Hematopoietic multipotent progenitor cell (in vitro differentiated cells): ENCODE results near the gene KLHL29. TPM values are rescaled to one million over a fixed set of nuclear protein-coding genes. Genes with fewer than 3 reads are reported as not detected.

ENCODE experiments used
- DNase-seq, 3 donors: peaks; one replicate each; pipeline ENCODE4 v3.0.0-alpha.2; 2011 to 2015; ENCODE audit warnings: low read depth in 2 of 3, low spot score in 2 of 3
- total RNA-seq: library from RNA; depleted of rRNA; stranded (reverse); fragments of >200 nt; gene quantifications from one replicate; pipeline ENCODE4 v1.2.3, GENCODE V29; 2012

KLHL29 gene
- total RNA-seq, 1 donor, result under 0.01 TPM

GRCh38 chr2:23543302-23543701 is 158.3 kb downstream of the KLHL29 start:
- no peak for DNase-seq

GRCh38 chr2:23543728-23544127 is 158.7 kb downstream of the KLHL29 start:
- no peak for DNase-seq

- DNase-seq, result no peak
Observed at GRCh38 chr2:23544589-23545295, 159.8 kb downstream of the KLHL29 start.

GRCh38 chr2:23545396-23545795 is 160.4 kb downstream of the KLHL29 start:
- peak in 2 of 3 donors; percentile 29 to 43 for DNase-seq

GRCh38 chr2:23545811-23546210 is 160.8 kb downstream of the KLHL29 start:
- no peak for DNase-seq

GRCh38 chr2:23546913-23547312 is 161.9 kb downstream of the KLHL29 start:
- no peak for DNase-seq

GRCh38 chr2:23547725-23548124 is 162.7 kb downstream of the KLHL29 start:
- DNase-seq, result no peak

GRCh38 chr2:23548143-23548769 is 163.3 kb downstream of the KLHL29 start:
- DNase-seq, result no peak

- no peak for DNase-seq
Observed at GRCh38 chr2:23549051-23549450, 164.1 kb downstream of the KLHL29 start.

- DNase-seq, result peak in 1 of 3 donors; percentile 7
Observed at GRCh38 chr2:23549821-23550530, 165.0 kb downstream of the KLHL29 start.

- DNase-seq, result no peak
Observed at GRCh38 chr2:23550553-23550952, 165.6 kb downstream of the KLHL29 start.

- DNase-seq, result no peak
Observed at GRCh38 chr2:23551875-23552274, 166.9 kb downstream of the KLHL29 start.

- no peak for DNase-seq
Observed at GRCh38 chr2:23553561-23553960, 168.6 kb downstream of the KLHL29 start.

GRCh38 chr2:23554054-23554697 is 169.2 kb downstream of the KLHL29 start:
- no peak for DNase-seq

GRCh38 chr2:23555944-23556343 is 171.0 kb downstream of the KLHL29 start:
- no peak for DNase-seq

- no peak for DNase-seq
Observed at GRCh38 chr2:23556929-23557328, 171.9 kb downstream of the KLHL29 start.

GRCh38 chr2:23557455-23557854 is 172.5 kb downstream of the KLHL29 start:
- DNase-seq, result no peak

GRCh38 chr2:23559561-23560239 is 174.7 kb downstream of the KLHL29 start:
- DNase-seq, result no peak

- no peak for DNase-seq
Observed at GRCh38 chr2:23561088-23561487, 176.1 kb downstream of the KLHL29 start.

- no peak for DNase-seq
Observed at GRCh38 chr2:23561544-23561943, 176.6 kb downstream of the KLHL29 start.

- no peak for DNase-seq
Observed at GRCh38 chr2:23562143-23562542, 177.2 kb downstream of the KLHL29 start.
